HCT116 (cell line): Measurements from ENCODE around the gene TOMM34.

Experiments
- ATF3 ChIP-seq: IDR thresholded peaks from 2 replicates; pipeline ENCODE4 v1.6.1; 2012
- CEBPB ChIP-seq: IDR thresholded peaks from 2 replicates; pipeline ENCODE4 v1.6.1; 2012; ENCODE audit warnings: low read depth
- CTCF ChIP-seq, 3 experiments: fragments of 200-600 bp in 1 of 3; sonication (generic) in 1 of 3; IDR thresholded peaks in 2 of 3; conservative IDR thresholded peaks in 1 of 3; 2 replicates each; pipeline ENCODE4 v1.5.1; 2012 to 2017; ENCODE audit warnings: low read depth in 2 of 3, low read length in 2 of 3, antibody characterized with exemption in 1 of 3, borderline replicate concordance in 1 of 3, control low read depth in 1 of 3, mild to moderate bottlenecking in 1 of 3, mixed read lengths in 1 of 3, mixed run types in 1 of 3, moderate library complexity in 1 of 3; ENCODE audit not compliant: insufficient read depth in 1 of 3
- EGR1 ChIP-seq: IDR thresholded peaks from 2 replicates; pipeline ENCODE4 v1.6.1; 2012; ENCODE audit warnings: low read depth
- EZH2 ChIP-seq: fragments of 200-600 bp; sonication (generic); IDR thresholded peaks from 2 replicates; pipeline ENCODE4 v1.6.1; 2017; ENCODE audit warnings: antibody characterized with exemption, mixed run types
- MAX ChIP-seq: IDR thresholded peaks from 2 replicates; pipeline ENCODE4 v1.6.1; 2012
- POLR2A ChIP-seq: IDR thresholded peaks from 2 replicates; pipeline ENCODE4 v1.7.0; 2011; ENCODE audit warnings: borderline replicate concordance; ENCODE audit not compliant: insufficient read depth, insufficient read length; ENCODE audit errors: extremely low read depth
- POLR2AphosphoS5 ChIP-seq: IDR thresholded peaks from 2 replicates; pipeline ENCODE4 v1.6.1; 2011; ENCODE audit warnings: mild to moderate bottlenecking, low read depth, low read length, moderate library complexity
- RAD21 ChIP-seq: IDR thresholded peaks from 2 replicates; pipeline ENCODE4 v1.6.1; 2012; ENCODE audit warnings: low read depth, mild to moderate bottlenecking
- REST ChIP-seq: IDR thresholded peaks from 2 replicates; pipeline ENCODE4 v1.6.1; 2012; ENCODE audit warnings: low read depth
- SIN3A ChIP-seq: IDR thresholded peaks from 2 replicates; pipeline ENCODE4 v1.6.1; 2012; ENCODE audit warnings: low read depth
- TCF7L2 ChIP-seq: IDR thresholded peaks from 2 replicates; pipeline ENCODE4 v1.7.0; 2011; ENCODE audit warnings: borderline replicate concordance, inconsistent platforms; ENCODE audit not compliant: insufficient read depth, insufficient read length; ENCODE audit errors: extremely low read depth
- ZFX ChIP-seq: fragments of 450-650 bp; IDR thresholded peaks from 2 replicates; pipeline ENCODE4 v1.6.1; 2017

GRCh38 chr20:44950368-44950767, 9.8 kb downstream of the TOMM34 start:
- TF ChIP-seq CTCF (IDR thresholded peaks at IDR 0.05 in 2 of 3, conservative IDR thresholded peaks at IDR 0.05 in 1 of 3; ENCODE audit: borderline replicate concordance in 1 of 3, insufficient read depth in 1 of 3, low read depth in 2 of 3, low read length in 2 of 3) (no peak), MAX (no peak), EZH2 (no peak), ZFX (no peak), REST (no peak), RAD21 (no peak), EGR1 (no peak), CEBPB (no peak), TCF7L2 (no peak), SIN3A (no peak), POLR2A (no peak), POLR2AphosphoS5 (no peak), ATF3 (no peak)
